Daoy (cell line): Measurements from ENCODE around the gene CD300LB. TPM values are rescaled to one million over a fixed set of nuclear protein-coding genes. Genes with fewer than 3 reads are reported as not detected.
"Not testable (repeated sequence)": the region's sequence is repeated elsewhere in the genome, so short reads cannot be mapped to it uniquely, and the experiment has no call there.

Experiments
- DNase-seq: peaks from one replicate; pipeline ENCODE4 v3.0.0-alpha.2; 2015; ENCODE audit warnings: low read depth
- total RNA-seq: library from RNA; depleted of rRNA; stranded (reverse); fragments of >200 nt; shearing (Covaris generic); gene quantifications from 2 replicates; pipeline ENCODE4 v1.2.3, GENCODE V29; 2014

The CD300LB gene
- total RNA-seq, 1 experiment from 2014 or later: not detected

GRCh38 chr17:74525781-74526288 lies 5.4 kb downstream of the CD300LB start:
- no peak for DNase-seq

GRCh38 chr17:74525465-74525725 lies 5.9 kb downstream of the CD300LB start:
- no peak for DNase-seq

- DNase-seq: no peak
These were observed 6.4 kb downstream of the CD300LB start for GRCh38 chr17:74524653-74525464.

GRCh38 chr17:74523308-74523707 lies 8.0 kb downstream of the CD300LB start:
- no peak for DNase-seq

GRCh38 chr17:74522381-74523105 lies 8.7 kb downstream of the CD300LB start:
- no peak for DNase-seq

GRCh38 chr17:74521701-74522201 lies 9.5 kb downstream of the CD300LB start:
- no peak for DNase-seq

GRCh38 chr17:74520790-74521480 lies 10.3 kb downstream of the CD300LB start:
- DNase-seq: peak; percentile 45

GRCh38 chr17:74520016-74520434 lies 11.2 kb downstream of the CD300LB start:
- no peak for DNase-seq

- DNase-seq: not testable (repeated sequence)
These were observed 12.8 kb downstream of the CD300LB start for GRCh38 chr17:74518413-74518981.

GRCh38 chr17:74516561-74517328 lies 14.5 kb downstream of the CD300LB start:
- DNase-seq: no peak

GRCh38 chr17:74515941-74516340 lies 15.3 kb downstream of the CD300LB start:
- no peak for DNase-seq

- DNase-seq: no peak
These were observed 16.5 kb downstream of the CD300LB start for GRCh38 chr17:74514632-74515334.

GRCh38 chr17:74513987-74514631 lies 17.2 kb downstream of the CD300LB start:
- DNase-seq: peak; percentile 73

- DNase-seq: peak; percentile 67
These were observed 18.6 kb downstream of the CD300LB start for GRCh38 chr17:74512624-74513091.

GRCh38 chr17:74512036-74512435 lies 19.2 kb downstream of the CD300LB start:
- peak; percentile 64 for DNase-seq

- DNase-seq: no peak
These were observed 23.1 kb downstream of the CD300LB start for GRCh38 chr17:74508156-74508555.

- not testable (repeated sequence) for DNase-seq
These were observed 27.3 kb downstream of the CD300LB start for GRCh38 chr17:74503949-74504348.

- DNase-seq: no peak
These were observed 28.4 kb downstream of the CD300LB start for GRCh38 chr17:74502861-74503260.

GRCh38 chr17:74499992-74500391 lies 31.3 kb downstream of the CD300LB start:
- no peak for DNase-seq

GRCh38 chr17:74497471-74497870 lies 33.8 kb downstream of the CD300LB start:
- DNase-seq: no peak
